22Rv1 (cell line): ENCODE measurements around the gene DCP1B.

Source experiments
- H3K27ac ChIP-seq: fragments of 450-650 bp; 2 replicates; pipeline ENCODE4 v1.5.1; 2017
- ZFX ChIP-seq: fragments of 450-650 bp; IDR thresholded peaks from 2 replicates; pipeline ENCODE4 v1.6.1; 2017; ENCODE audit warnings: antibody characterized with exemption, borderline replicate concordance
- TF ChIP-seq, protein P1 (sequence below): fragments of 450-650 bp; IDR thresholded peaks from 2 replicates; pipeline ENCODE4 v1.5.1; 2017; ENCODE audit warnings: mild to moderate bottlenecking

Gene DCP1B

DNA sequence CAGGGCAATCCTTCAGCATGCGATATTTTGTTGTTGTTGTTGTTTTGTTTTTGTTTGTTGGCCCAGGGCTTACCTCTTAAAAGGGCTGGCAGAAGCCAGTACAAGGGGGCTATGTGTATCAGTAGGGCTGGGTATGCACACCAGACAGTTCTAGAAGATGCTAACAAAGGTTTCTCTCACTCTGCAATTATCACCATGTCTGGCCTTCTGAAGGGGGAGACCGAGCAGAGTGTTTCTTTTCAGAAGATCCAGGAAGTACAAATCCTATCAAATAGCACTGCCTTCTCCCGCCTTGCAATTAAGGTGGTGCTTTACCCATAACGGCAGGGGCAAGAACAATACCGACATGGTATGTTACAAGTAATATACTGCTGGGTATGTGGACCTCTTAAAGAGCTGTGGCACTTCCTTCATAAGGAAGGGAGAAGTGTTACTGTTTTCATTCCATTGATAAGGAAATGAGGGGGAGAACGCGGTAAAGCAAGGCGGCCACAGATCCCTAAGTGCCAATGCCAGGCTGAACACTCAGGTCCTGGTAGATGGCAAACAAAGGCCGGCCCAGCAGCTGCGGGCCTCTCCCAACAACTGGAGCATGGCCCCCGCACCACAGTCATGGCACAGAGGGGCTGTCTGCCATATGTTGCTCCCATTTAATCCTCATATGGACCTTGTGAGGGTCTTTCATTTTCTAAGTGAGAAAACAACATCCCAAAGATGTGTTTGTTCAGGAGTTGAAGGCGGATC is 66.6 kb downstream of the DCP1B start:
- H3K27ac ChIP-seq: peak overlapping the region; percentile 80
- TF ChIP-seq ZFX: no peak
- TF ChIP-seq, protein P1, sequence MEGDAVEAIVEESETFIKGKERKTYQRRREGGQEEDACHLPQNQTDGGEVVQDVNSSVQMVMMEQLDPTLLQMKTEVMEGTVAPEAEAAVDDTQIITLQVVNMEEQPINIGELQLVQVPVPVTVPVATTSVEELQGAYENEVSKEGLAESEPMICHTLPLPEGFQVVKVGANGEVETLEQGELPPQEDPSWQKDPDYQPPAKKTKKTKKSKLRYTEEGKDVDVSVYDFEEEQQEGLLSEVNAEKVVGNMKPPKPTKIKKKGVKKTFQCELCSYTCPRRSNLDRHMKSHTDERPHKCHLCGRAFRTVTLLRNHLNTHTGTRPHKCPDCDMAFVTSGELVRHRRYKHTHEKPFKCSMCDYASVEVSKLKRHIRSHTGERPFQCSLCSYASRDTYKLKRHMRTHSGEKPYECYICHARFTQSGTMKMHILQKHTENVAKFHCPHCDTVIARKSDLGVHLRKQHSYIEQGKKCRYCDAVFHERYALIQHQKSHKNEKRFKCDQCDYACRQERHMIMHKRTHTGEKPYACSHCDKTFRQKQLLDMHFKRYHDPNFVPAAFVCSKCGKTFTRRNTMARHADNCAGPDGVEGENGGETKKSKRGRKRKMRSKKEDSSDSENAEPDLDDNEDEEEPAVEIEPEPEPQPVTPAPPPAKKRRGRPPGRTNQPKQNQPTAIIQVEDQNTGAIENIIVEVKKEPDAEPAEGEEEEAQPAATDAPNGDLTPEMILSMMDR: no peak

DNA sequence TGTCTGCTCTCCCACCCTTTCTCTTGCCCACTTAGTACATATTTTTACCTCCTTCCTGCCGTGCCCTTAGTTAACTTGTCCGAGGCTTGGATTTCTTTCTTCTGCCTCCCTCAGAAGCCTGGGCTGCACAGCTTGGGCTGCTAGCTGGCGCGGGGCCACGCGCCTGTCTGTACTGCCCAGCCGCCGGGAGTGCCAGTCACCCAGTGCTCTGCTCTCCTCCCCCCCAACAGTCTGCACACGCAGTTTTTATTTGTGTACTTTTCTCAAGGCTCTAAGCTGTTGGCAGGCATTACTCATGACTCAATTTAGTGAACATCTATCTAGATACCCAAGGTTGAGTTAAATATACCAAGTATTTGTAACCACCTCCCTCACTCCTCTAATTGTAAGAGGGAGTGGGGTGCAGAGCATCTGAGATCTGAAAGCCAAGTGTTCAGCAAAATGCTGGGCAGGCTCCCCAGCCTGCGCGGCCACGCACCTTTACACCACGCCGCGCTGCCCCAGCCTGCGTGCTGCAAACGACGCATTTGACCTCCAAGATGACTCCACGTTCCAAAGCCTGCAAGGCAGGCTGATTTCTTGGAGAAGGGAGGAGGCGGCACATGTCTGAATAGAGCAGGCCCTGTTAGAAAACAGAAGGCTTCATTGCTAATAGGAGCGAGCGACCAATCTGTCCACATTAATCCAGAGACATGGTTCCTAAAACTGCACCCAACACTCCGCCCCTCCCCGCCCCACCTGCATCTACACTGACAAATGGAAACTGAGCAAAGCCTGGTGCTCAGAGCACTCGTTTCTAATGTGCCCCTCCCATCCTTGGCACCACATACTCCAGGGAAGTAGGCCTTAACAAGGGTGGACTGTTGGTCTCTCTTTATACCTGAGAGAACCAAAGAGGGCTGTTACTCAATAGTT is 67.6 kb downstream of the DCP1B start:
- H3K27ac ChIP-seq: peak overlapping the region; percentile 80
- TF ChIP-seq, protein P1: no peak
- TF ChIP-seq ZFX: no peak

DNA sequence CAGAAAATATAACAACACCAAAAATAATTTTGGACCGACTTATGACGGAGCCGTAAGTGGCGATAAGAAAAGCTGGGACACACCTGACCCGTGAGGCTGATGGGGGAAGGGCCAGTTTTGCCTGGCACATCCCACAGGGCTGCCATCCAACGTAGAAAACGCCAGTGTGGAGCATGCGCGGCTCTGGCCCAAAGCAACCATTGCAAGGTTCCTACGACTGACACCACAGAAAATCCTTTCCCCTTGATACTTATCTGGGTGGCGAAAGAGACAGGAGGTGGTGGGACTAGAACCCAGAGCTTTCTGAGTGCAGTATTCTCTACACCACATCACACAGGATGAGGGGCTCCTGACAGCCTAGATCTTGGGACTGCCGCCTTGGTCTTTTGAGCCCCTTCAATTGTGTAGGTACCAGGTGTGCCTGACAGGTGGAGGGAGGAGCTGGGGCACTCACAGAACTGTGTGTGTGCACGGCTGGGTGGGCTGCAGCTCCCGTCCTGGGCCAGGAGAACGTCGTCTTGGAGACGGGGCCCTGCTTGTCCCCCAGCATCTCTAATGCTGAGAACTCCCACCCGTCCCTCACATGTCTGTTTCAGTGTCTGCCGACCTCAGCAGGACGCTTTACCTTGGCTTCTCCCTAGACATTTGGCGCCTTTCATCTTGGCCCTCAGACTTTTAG is 68.4 kb downstream of the DCP1B start:
- TF ChIP-seq, protein P1: no peak
- no peak for TF ChIP-seq ZFX
- peak overlapping the region; percentile 80 for H3K27ac ChIP-seq

DNA sequence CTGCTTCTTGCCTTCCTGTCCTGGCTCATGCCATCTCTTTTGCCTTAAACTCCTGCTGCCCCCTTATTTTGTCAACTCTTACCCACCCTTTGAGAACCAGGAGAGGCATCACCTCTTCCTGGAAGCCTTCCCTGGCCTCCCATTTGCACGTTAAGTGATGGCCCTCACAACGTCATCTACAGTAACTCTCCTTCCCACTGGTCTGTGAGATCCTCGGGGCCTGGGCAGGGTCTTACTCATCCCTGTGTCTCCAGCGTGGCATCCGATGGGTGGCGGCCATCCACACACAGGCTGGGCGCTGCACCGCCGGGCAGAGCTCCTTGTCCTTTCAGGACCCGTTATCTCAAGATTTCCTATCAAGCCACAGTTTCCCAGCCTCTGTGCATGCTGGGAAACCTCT is 69.0 kb downstream of the DCP1B start:
- peak overlapping the region; percentile 80 for H3K27ac ChIP-seq
- no peak for TF ChIP-seq ZFX
- TF ChIP-seq, protein P1: no peak

DNA sequence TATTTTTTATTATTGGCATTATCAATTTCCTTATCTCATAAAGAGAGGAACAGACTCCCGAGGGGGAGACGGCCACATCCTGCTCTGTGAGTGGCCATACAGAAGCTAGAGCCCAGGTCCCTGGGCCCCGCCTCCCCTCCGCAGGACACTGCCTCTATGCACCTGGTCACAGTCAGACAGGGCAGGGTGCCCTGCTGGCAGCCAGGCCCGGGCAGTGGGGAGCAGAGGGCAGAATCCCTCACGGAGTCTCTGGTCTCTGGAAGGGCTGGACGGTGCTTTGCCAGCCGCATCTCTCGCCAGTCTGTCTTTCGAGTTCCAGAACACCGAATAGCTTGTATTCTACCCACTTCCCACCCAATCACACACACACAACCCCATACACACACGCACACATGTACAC is 69.4 kb downstream of the DCP1B start:
- no peak for TF ChIP-seq ZFX
- TF ChIP-seq, protein P1: no peak
- no peak overlapping the region for H3K27ac ChIP-seq

DNA sequence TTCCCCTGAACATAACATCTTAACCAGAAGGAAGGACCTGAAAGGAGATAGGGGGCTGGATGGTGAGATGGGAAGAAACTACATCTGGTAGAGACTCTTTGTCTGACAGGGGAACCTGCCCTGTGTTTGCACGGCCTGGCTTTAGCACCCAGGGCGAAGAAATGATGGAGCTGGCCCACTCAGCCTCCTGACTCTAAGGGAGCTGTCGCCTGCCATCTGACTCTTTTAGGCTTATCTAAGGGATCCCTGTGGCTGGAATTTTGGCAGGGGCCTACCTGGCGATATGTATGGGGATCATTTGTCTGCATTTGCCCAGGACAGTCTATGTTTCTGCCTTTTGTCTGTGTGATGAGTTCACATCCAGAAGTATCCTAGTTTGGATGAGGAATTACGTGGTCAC is 70.2 kb downstream of the DCP1B start:
- no peak overlapping the region for H3K27ac ChIP-seq
- TF ChIP-seq, protein P1: no peak
- TF ChIP-seq ZFX: no peak
